Calu3 (cell line): Measurements from ENCODE around the gene PARP14. TPM values are rescaled to one million over a fixed set of nuclear protein-coding genes. Genes with fewer than 3 reads are reported as not detected.
A peak's percentile ranks its signal among the peaks of the same experiment; 100 is the strongest.

ENCODE experiments used
- BruUV-seq: library from RNA; stranded (reverse); fragments of 400-500 nt; replicated peaks from 2 replicates; lab custom pipeline; 2021; lab: Mats Ljungman, UMichigan
- CTCF ChIA-PET: fragments of 300-600 bp; sonication (Branson Sonifier 250); formaldehyde crosslinking; loops from one replicate; lab custom pipeline; 2022; ENCODE audit warnings: antibody characterized with exemption; lab: Charles Lee
- DNase-seq: peaks from one replicate; pipeline ENCODE4 v3.0.0; 2022
- H3K27ac Mint-ChIP-seq: one replicate; pipeline ENCODE4 v1.8.0; 2022; ENCODE audit warnings: mixed read lengths; ENCODE audit not compliant: unreplicated experiment
- H3K27me3 Mint-ChIP-seq: one replicate; pipeline ENCODE4 v1.8.0; 2022; ENCODE audit warnings: mixed read lengths; ENCODE audit not compliant: unreplicated experiment
- H3K36me3 Mint-ChIP-seq: one replicate; pipeline ENCODE4 v1.8.0; 2022; ENCODE audit warnings: mild to moderate bottlenecking, moderate library complexity, mixed read lengths; ENCODE audit not compliant: insufficient read depth, unreplicated experiment
- H3K4me1 Mint-ChIP-seq: one replicate; pipeline ENCODE4 v1.8.0; 2022; ENCODE audit warnings: mild to moderate bottlenecking, low read depth, mixed read lengths; ENCODE audit not compliant: unreplicated experiment
- H3K4me3 Mint-ChIP-seq: one replicate; pipeline ENCODE4 v1.8.0; 2022; ENCODE audit warnings: mild to moderate bottlenecking, low read depth, moderate library complexity, mixed read lengths; ENCODE audit not compliant: unreplicated experiment
- H3K9me3 Mint-ChIP-seq: one replicate; pipeline ENCODE4 v1.8.0; 2022; ENCODE audit warnings: low read depth, mixed read lengths; ENCODE audit not compliant: unreplicated experiment
- CTCF ChIP-seq: fragments of 200-600 bp; IDR thresholded peaks from one replicate; pipeline ENCODE4 v1.8.0; 2022; ENCODE audit warnings: antibody characterized with exemption; ENCODE audit not compliant: unreplicated experiment
- intact Hi-C: fragments of 100-400 bp; cut with micrococcal nuclease; formaldehyde crosslinking; loops from one replicate; pipeline ENCODE4 v1.10.0; 2022; ENCODE audit not compliant: unreplicated experiment
- total RNA-seq: library from RNA; stranded (reverse); gene quantifications from 2 replicates; pipeline ENCODE4 v1.2.3, GENCODE V29; 2022

The PARP14 gene
- total RNA-seq, 1 experiment from 2014 or later: 95.5 TPM

- Mint-ChIP-seq H3K36me3 (no peaks in the 10 kb centered on the region), H3K4me3 (no peak overlapping the region), H3K27me3 (no peaks in the 10 kb centered on the region), H3K4me1 (no peaks in the 10 kb centered on the region), H3K9me3 (no peaks in the 10 kb centered on the region), H3K27ac (no peak overlapping the region)
- intact Hi-C loops: no loop called here
- CTCF ChIA-PET: no interaction called here
- DNase-seq: peak; percentile 13
- no TSS peak for BruUV-seq
- no peak for TF ChIP-seq CTCF
Measured at GRCh38 chr3:122760453-122761271, 80.0 kb downstream of the PARP14 start.

GRCh38 chr3:122766430-122766829 is 85.8 kb downstream of the PARP14 start:
- Mint-ChIP-seq H3K4me1 (no peaks in the 10 kb centered on the region), H3K36me3 (no peaks in the 10 kb centered on the region), H3K27ac (no peak overlapping the region), H3K27me3 (no peaks in the 10 kb centered on the region), H3K4me3 (no peak overlapping the region), H3K9me3 (no peaks in the 10 kb centered on the region)
- no peak for TF ChIP-seq CTCF
- BruUV-seq: no TSS peak
- CTCF ChIA-PET: no interaction called here
- DNase-seq: no peak
- intact Hi-C loops: no loop called here

- H3K4me1 Mint-ChIP-seq: no peaks in the 10 kb centered on the region
- no TSS peak for BruUV-seq
- H3K27me3 Mint-ChIP-seq: no peaks in the 10 kb centered on the region
- H3K4me3 Mint-ChIP-seq: no peak overlapping the region
- no peaks in the 10 kb centered on the region for H3K36me3 Mint-ChIP-seq
- no peak overlapping the region for H3K27ac Mint-ChIP-seq
- intact Hi-C loops: no loop called here
- TF ChIP-seq CTCF: no peak
- no peak for DNase-seq
- CTCF ChIA-PET: no interaction called here
- H3K9me3 Mint-ChIP-seq: no peaks in the 10 kb centered on the region
Measured at GRCh38 chr3:122767540-122768372, 87.1 kb downstream of the PARP14 start.

GRCh38 chr3:122770521-122771202 is 90.0 kb downstream of the PARP14 start:
- intact Hi-C loops: no loop called here
- no peaks in the 10 kb centered on the region for H3K27me3 Mint-ChIP-seq
- BruUV-seq: no TSS peak
- DNase-seq: no peak
- no peak overlapping the region for H3K4me3 Mint-ChIP-seq
- TF ChIP-seq CTCF: no peak
- no peaks in the 10 kb centered on the region for H3K9me3 Mint-ChIP-seq
- H3K27ac Mint-ChIP-seq: no peak overlapping the region
- no peaks in the 10 kb centered on the region for H3K4me1 Mint-ChIP-seq
- CTCF ChIA-PET: no interaction called here
- H3K36me3 Mint-ChIP-seq: no peaks in the 10 kb centered on the region
